ENCODE data around the gene IMMP2L.
"Not testable (repeated sequence)": the region's sequence is repeated elsewhere in the genome, so short reads cannot be mapped to it uniquely, and the experiment has no call there.

IMMP2L gene

GRCh38 chr7:110664803-110665202 is 897.5 kb downstream of the IMMP2L start:
- TF ChIP-seq ZFX (IDR thresholded peaks at IDR 0.05) (no peak), CTCF (conservative IDR thresholded peaks at IDR 0.05) (no peak)
- no peak overlapping the region for H3K27ac ChIP-seq

GRCh38 chr7:110660637-110661036 is 901.7 kb downstream of the IMMP2L start:
- H3K27ac ChIP-seq: not testable (repeated sequence)

GRCh38 chr7:110650328-110650727 is 912.0 kb downstream of the IMMP2L start:
- TF ChIP-seq ZFX (IDR thresholded peaks at IDR 0.05): no peak
- no peak overlapping the region for H3K27ac ChIP-seq

- no peak overlapping the region for H3K27ac ChIP-seq
- no peak for TF ChIP-seq CTCF (conservative IDR thresholded peaks at IDR 0.05)
- no peak for TF ChIP-seq ZFX (IDR thresholded peaks at IDR 0.05)
Measured at GRCh38 chr7:110647266-110647665, 915.0 kb downstream of the IMMP2L start.

- TF ChIP-seq ZFX (IDR thresholded peaks at IDR 0.05) (no peak), CTCF (conservative IDR thresholded peaks at IDR 0.05) (no peak)
- H3K27ac ChIP-seq: no peak overlapping the region
Measured at GRCh38 chr7:110646804-110647203, 915.5 kb downstream of the IMMP2L start.

GRCh38 chr7:110645616-110646015 is 916.7 kb downstream of the IMMP2L start:
- no peak overlapping the region for H3K27ac ChIP-seq
- TF ChIP-seq CTCF (conservative IDR thresholded peaks at IDR 0.05): no peak
- TF ChIP-seq ZFX (IDR thresholded peaks at IDR 0.05): no peak

GRCh38 chr7:110645060-110645459 is 917.2 kb downstream of the IMMP2L start:
- H3K27ac ChIP-seq: no peak overlapping the region
- TF ChIP-seq CTCF (conservative IDR thresholded peaks at IDR 0.05) (no peak), ZFX (IDR thresholded peaks at IDR 0.05) (no peak)

GRCh38 chr7:110637252-110637651 is 925.0 kb downstream of the IMMP2L start:
- no peak overlapping the region for H3K27ac ChIP-seq
- TF ChIP-seq ZFX (IDR thresholded peaks at IDR 0.05) (no peak), CTCF (conservative IDR thresholded peaks at IDR 0.05) (no peak)

- H3K27ac ChIP-seq: no peak overlapping the region
- TF ChIP-seq CTCF (conservative IDR thresholded peaks at IDR 0.05): no peak
- TF ChIP-seq ZFX (IDR thresholded peaks at IDR 0.05): no peak
Measured at GRCh38 chr7:110633313-110633712, 929.0 kb downstream of the IMMP2L start.

Data from C4-2B (cell line).